GM18867 (cell line): ENCODE measurements around the gene ZC4H2.
A peak's percentile ranks its signal among the peaks of the same experiment; 100 is the strongest.
"Not testable (repeated sequence)": the region's sequence is repeated elsewhere in the genome, so short reads cannot be mapped to it uniquely, and the experiment has no call there.

Experiments used
- ATAC-seq: cut with Tn5 transposase; IDR thresholded peaks from one replicate; pipeline ENCODE4 v1.9.1; 2021; ENCODE audit warnings: mild to moderate bottlenecking, moderate library complexity; ENCODE audit not compliant: unreplicated experiment

The ZC4H2 gene, protein sequence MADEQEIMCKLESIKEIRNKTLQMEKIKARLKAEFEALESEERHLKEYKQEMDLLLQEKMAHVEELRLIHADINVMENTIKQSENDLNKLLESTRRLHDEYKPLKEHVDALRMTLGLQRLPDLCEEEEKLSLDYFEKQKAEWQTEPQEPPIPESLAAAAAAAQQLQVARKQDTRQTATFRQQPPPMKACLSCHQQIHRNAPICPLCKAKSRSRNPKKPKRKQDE

DNA sequence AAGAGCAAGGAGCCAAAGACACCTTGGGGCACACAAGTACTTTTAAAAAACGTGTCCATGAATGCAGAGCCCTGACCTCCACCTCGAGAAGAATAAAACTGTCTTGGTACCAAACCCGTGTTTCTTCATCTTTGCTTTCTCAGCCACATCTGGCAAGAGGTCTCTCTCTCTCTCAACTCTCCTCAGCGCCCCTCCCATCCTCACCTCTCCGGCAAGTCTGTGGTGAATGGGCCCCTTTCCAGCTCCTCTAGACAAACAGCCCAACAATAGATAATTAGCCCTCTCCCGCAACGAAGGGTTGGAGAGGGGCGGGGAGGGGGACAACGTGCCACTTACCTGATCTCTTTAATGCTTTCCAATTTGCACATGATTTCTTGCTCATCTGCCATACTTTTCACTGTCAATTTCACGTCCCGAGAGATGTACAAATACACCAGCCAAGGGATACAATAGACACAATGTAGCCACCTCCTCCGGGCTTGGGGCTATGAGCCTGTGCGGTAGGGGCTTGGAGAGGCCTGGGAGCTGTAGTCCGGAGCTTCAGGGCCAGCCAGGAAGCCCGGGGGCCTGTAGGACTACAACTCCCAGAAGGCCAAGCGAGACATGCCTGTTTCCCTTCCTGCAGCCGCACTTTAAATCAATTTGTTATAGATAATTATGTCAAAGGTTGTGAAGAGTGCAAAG, at the start of gene ZC4H2:
Gene ZC4H2, minus strand, starts transcription at position 462 of the 684 bp plus-strand sequence. Its CDS starts 73 bp downstream, at position 389.
- peak; percentile 99 for ATAC-seq

DNA sequence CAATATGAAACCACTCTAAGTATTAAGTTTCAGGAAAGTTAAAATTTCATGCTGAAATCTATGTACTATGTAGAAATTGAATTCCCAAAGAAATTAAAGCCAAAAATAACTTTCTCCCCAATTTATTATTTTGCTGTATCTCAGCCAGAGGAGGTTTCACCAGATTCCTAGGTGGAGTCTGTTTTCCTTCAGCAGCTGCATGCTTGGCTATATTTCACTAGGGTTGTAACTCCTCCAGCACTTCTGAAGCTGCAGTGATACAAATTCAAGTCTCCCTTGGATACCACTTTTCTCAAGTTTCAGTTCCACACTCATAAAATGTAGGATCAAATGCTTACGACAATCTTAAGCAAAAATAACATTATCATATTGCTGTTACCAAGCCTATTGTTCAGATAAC, 41.2 kb upstream of the ZC4H2 start:
- no peak for ATAC-seq

DNA sequence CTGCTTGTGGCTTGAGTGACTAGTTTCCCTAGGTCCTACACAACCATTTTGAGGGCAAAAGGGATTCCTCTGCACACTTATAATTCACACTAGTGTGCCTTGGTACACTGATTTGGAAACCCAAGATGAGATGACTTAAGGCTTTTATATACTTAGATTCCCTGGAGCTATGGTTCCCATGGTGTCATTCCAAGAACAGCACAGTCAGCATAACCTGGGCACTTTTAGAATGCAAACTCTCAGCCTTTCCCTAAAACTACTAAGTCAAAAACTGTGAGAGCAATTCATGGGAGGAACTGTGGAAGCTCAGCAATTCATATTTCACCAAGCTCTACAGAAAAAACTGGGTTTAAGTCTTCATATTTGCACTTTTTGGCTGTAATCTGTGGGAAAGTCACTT, 38.0 kb upstream of the ZC4H2 start:
- no peak for ATAC-seq

DNA sequence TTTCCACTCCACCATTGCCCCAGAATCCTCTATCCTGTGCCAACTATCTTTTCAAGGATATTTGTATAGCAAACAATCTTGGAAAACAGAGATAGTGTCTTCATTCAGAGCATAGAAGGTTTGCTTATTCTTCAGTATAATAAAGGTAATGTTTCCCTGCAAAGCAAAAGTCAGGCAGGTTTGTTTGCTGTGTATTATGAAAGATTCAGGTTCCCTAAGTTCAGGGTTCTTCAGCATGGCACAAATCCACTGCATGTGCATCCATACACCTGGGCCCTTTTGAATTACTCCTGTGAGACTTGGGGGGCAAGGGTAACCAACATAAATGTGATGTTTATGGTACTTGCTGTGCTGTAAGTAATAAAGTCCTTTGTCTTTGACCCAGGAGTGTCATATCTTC, 33.2 kb upstream of the ZC4H2 start:
- no peak for ATAC-seq

DNA sequence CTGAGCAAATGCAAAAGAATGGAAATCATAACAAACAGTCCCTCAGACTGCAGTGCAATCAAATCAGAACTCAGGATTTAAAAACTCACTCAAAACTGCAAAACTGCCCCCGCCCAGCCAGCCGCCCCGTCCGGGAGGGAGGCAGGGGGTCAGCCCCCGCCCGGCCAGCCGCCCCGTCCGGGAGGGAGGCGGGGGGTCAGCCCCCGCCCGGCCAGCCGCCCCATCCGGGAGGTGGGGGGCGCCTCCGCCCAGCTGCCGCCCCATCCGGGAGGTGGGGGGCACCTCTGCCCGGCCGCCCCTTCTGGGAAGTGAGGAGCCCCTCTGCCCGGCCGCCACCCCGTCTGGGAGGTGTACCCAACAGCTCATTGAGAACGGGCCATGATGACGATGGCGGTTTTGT, 26.0 kb upstream of the ZC4H2 start:
- not testable (repeated sequence) for ATAC-seq

DNA sequence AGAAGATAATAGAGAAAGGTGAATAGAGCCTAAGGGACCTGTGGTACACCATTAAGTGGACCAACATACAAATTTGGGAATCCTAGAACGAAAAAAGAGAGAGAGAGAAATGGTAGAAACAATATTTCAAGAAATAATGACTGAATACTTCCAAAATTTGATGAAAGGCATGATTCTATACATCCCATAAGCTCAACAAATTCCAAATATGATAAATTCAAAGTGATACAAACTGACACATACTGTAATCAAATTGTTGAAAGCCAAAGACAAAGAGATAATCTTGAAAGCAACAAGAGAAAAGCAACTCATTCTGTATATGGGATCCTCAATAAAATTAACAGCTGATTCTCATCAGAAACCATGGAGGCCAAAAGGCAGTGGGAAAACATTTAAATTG, 20.6 kb upstream of the ZC4H2 start:
- no peak for ATAC-seq

DNA sequence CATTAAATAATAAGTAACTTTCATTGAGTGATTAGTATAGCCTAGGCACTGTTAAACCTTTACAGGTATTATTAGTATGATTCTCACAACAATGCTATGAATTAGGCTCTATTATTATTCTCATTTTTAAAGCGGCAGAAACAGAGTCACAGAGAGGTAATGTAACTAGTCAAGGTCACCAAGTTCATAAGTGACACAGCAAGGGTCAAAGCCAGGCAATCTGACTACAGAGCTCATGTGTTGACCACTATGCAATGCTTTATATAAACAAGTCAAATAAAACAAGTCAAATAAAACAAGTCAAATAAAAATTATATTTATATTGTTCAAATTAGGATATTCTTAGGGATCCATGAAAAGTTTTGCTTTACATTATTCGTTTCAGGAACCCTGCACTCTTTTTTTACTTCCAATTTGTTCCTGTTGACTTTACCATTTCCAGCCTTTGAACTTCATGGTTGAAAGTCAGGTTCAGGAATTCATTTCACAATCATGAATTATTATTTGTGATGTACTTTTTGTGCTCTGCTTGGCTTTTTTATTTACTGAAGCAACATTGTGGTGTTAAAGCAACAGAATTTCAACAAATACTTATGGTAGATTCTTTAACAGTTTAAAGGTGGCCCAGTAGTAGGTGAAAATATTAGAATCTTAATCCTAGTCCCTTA, 18.0 kb upstream of the ZC4H2 start:
- ATAC-seq, result no peak

DNA sequence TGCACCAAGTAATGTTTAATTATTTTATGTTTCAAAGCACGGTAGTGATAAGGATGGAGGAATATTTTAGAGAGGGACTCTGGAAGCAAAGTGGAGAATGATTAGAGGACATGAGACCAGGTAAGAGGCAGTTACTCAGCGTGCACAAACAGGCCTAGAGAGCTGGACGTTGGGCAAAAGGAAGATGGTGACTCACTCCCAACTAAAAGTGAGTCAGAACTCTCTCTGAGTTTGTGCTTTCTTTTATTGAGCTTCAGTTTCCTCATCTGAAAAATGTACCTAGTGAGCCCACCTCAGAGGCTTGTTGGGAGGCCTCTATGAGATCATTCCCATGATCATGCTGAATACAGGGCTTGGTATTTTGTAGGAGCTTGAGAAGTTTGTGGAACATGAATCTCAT, 1.6 kb upstream of the ZC4H2 start:
- ATAC-seq, result no peak

DNA sequence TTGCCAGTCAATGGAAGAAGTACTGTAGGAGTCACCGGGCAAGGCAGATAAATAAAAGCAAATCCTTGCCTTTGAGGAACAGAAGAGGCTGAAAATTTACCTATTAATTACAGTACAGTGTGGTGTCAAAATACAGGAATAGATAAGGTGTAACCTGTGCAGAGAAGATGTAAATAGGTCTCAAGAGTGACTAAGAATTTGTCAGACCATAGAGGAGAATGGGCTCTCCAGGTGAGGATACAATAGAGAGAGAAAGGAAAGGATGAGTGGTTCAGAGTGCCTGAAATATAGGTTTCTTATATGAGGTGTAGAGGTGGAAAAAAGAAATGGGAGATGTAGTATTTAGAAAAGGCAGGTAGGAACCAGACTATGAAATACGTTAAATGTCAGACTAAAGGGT, 801 bp upstream of the ZC4H2 start:
- ATAC-seq, result no peak

DNA sequence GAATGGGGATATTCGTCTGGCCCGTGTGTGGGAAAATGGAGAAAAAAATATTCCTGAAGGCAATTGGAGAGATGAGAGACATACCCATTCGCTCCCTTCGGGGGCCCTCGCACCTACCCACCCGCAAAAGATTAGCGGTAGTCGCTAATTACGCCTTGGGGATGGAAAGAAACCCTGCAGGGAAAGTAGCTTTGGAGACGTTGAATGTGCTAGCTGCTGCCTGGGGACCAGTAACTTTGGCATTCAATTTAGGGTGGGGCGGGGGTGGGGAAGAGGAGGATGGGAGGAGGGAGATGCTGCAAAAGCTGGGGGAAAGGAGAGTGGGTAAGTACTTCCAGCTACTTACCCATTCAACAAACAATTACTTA, 407 bp upstream of the ZC4H2 start:
- ATAC-seq, result peak; percentile 29

DNA sequence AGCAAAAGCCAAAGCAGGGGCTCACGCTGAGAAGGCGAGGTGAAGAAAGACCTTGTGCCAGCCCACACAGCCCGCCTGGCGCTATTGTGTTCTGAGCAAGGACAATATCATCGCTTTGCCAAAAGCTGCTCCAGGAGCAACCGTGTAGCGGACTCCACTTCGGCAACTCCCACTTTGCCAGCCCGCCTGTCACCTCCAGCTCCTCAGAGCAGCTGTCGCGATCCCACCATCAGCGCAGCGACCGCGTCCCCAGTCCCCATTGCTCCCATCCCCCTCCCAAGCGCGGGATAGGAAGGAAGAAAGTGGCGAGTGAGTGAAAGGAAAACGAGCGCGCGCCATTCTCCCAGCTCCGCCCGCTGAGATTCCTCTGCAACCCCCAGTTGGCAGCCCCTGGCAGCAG, 759 bp downstream of the ZC4H2 start:
- ATAC-seq, result peak; percentile 31

DNA sequence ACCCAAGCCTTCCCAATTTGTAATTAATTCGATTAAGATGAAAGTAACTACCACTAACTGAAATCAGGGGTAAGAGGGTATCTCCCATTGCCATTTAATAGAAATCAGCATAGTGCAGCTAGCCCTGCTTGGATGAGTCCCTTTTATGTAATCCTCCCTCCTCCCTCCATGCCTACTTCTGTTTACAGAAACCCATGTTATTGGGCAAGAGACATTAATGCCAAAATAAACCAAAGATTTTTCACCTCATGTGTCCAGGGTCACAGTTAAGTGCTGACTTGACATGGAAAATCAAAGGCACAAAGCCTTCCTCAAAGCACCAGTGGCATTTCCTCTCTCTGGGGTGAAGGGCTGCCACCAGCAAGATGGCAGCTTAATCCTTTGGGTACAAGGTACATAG, 50.8 kb downstream of the ZC4H2 start:
- ATAC-seq, result no peak

DNA sequence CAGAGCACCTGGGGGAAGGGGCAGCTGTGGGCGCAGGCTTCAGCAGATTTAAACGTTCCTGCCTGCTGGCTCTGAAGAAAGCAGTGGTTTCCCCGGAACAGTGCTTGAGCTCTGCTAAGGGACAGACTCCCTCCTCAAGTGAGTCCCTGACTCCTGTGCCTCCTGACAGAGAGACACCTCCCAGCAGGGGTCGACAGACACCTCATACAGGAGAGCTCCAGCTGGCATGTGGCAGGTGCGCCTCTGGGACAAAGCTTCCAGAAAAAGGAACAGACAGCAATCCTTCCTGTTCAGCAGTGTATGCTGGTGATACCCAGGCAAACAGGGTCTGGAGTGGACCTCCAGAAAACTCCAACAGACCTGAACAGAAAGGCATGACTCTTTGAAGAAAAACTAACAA, 68.1 kb downstream of the ZC4H2 start:
- no peak for ATAC-seq

DNA sequence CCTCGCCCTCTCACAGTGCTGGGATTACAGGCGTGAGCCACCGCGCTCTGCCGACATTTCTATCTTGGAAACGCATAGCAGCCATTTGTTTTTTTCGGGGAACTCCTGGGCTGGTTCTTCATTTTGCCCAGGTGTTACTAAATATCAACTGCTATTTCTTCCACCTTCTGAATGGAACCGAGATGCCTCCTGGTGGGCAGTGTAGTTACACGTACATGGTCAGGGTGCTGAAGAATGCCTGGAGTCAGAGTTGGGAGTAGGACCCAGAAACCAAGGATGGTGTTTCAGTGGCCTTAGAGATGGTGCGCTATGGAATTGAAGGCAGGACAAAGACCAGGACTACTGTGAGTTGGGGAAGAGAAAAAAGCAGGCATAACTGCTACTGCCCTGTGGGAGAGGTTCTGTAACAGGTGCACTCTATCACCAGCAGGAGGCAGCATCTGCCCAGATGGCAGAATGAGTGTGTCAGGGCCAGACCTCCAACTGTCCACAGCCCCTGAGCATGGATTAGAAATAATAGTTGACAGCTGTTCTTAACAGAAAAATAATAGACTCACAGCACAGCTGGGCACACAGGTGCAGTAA, 81.7 kb downstream of the ZC4H2 start:
- peak; percentile 88 for ATAC-seq

DNA sequence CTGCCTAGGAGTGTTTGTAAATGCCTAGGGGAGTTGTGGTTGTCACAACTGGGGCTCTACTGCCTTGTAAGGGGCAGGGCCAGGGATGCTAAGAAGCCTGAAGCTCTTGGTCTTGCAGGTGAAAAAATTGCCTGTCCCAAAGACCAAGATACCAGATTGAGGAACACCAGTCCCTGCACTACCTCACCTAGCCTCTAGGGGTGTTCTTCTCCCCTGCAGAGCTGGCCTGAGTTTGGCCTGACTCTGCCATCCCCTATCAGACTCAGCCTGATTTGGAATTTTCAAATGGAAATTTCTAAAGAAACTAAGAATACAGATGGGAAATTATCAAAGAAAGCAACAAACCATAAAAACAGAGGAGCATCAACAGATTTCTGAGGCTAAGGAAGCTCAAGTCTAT, 90.4 kb downstream of the ZC4H2 start:
- no peak for ATAC-seq

DNA sequence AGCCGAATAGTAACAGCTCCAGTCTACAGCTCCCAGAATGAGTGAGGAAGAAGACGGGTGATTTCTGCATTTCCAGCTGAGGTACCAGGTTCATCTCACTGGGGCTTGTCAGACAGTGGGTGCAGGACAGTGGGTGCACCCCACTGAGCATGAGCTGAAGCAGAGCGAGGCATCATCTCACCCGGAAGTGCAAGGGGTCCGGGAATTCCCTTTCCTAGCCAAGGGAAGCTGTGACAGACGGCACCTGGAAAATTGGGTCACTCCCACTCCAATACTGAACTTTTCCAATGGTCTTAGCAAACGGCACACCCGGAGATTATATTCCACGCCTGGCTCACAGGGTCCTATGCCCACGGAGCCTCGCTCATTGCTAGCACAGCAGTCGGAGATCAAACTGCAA, 97.5 kb downstream of the ZC4H2 start:
- not testable (repeated sequence) for ATAC-seq

DNA sequence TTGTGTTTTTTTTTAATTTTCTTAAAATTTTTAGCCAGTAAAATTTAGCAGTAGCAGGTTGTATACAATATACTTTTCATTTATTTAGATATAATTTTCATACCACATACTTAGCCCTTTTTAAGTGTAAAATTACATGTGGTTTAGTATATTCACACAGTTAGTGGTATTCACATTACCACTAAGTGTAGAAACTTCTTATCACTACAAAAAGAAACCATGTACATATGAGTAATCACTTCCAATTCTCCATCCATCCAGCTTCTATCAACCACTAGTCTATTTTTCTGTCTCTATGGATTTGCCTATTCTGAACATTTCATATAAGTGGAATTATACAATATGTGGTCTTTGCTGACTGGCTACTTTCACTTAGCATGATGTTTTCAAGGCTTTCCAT, 109.0 kb downstream of the ZC4H2 start:
- ATAC-seq, result no peak
